ENCODE measurements around the gene CEP19. TPM values are rescaled to one million over a fixed set of nuclear protein-coding genes. Genes with fewer than 3 reads are reported as not detected.

Gene CEP19
- total and polyA plus RNA-seq, 2 of the 8 experiments (the other 6 are each of a cell fraction or from before 2014, with no cell fraction given): 0.95 to 1.6 TPM

DNA sequence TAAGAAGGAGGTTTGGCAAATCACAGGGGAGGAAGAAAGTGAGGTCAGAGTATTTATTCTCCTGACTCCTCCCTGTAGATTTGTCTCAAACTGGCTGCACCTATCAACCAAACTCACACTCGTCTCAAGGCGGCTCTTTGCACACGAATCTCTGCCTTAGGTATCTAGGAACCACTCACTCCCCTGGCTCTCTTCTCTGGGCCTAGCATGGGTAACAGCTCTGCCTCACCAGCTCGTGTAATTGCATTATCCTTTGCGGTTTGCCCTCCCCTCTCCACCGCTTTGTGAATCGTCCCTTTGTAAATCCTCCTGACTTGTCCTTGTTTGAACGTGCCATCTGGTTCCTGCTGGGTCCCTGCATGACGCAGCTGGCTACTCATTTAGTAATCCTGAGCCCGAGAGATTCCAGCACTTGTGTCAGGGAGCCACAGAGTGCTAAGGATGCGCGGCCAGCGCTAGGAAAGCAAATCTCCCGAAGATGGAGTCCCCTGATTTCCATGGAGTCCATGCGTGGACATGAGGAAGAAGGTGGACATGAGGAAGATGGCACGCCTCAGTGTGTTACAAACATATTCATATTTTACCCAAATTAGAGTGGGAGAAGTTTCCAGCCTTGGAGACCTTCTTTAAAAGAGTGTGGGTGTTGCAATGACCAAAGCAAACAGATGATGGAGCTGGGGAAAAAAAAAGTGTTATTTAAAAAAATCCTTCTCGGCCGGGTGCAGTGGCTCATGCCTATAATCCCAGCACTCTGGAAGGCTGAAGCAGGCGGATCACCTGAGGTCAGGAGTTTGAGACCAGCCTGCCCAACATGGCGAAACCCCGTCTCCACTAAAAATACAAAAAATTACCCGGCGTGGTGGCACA lies 45.8 kb downstream of the CEP19 start (continued):
- TF ChIP-seq, protein P1, sequence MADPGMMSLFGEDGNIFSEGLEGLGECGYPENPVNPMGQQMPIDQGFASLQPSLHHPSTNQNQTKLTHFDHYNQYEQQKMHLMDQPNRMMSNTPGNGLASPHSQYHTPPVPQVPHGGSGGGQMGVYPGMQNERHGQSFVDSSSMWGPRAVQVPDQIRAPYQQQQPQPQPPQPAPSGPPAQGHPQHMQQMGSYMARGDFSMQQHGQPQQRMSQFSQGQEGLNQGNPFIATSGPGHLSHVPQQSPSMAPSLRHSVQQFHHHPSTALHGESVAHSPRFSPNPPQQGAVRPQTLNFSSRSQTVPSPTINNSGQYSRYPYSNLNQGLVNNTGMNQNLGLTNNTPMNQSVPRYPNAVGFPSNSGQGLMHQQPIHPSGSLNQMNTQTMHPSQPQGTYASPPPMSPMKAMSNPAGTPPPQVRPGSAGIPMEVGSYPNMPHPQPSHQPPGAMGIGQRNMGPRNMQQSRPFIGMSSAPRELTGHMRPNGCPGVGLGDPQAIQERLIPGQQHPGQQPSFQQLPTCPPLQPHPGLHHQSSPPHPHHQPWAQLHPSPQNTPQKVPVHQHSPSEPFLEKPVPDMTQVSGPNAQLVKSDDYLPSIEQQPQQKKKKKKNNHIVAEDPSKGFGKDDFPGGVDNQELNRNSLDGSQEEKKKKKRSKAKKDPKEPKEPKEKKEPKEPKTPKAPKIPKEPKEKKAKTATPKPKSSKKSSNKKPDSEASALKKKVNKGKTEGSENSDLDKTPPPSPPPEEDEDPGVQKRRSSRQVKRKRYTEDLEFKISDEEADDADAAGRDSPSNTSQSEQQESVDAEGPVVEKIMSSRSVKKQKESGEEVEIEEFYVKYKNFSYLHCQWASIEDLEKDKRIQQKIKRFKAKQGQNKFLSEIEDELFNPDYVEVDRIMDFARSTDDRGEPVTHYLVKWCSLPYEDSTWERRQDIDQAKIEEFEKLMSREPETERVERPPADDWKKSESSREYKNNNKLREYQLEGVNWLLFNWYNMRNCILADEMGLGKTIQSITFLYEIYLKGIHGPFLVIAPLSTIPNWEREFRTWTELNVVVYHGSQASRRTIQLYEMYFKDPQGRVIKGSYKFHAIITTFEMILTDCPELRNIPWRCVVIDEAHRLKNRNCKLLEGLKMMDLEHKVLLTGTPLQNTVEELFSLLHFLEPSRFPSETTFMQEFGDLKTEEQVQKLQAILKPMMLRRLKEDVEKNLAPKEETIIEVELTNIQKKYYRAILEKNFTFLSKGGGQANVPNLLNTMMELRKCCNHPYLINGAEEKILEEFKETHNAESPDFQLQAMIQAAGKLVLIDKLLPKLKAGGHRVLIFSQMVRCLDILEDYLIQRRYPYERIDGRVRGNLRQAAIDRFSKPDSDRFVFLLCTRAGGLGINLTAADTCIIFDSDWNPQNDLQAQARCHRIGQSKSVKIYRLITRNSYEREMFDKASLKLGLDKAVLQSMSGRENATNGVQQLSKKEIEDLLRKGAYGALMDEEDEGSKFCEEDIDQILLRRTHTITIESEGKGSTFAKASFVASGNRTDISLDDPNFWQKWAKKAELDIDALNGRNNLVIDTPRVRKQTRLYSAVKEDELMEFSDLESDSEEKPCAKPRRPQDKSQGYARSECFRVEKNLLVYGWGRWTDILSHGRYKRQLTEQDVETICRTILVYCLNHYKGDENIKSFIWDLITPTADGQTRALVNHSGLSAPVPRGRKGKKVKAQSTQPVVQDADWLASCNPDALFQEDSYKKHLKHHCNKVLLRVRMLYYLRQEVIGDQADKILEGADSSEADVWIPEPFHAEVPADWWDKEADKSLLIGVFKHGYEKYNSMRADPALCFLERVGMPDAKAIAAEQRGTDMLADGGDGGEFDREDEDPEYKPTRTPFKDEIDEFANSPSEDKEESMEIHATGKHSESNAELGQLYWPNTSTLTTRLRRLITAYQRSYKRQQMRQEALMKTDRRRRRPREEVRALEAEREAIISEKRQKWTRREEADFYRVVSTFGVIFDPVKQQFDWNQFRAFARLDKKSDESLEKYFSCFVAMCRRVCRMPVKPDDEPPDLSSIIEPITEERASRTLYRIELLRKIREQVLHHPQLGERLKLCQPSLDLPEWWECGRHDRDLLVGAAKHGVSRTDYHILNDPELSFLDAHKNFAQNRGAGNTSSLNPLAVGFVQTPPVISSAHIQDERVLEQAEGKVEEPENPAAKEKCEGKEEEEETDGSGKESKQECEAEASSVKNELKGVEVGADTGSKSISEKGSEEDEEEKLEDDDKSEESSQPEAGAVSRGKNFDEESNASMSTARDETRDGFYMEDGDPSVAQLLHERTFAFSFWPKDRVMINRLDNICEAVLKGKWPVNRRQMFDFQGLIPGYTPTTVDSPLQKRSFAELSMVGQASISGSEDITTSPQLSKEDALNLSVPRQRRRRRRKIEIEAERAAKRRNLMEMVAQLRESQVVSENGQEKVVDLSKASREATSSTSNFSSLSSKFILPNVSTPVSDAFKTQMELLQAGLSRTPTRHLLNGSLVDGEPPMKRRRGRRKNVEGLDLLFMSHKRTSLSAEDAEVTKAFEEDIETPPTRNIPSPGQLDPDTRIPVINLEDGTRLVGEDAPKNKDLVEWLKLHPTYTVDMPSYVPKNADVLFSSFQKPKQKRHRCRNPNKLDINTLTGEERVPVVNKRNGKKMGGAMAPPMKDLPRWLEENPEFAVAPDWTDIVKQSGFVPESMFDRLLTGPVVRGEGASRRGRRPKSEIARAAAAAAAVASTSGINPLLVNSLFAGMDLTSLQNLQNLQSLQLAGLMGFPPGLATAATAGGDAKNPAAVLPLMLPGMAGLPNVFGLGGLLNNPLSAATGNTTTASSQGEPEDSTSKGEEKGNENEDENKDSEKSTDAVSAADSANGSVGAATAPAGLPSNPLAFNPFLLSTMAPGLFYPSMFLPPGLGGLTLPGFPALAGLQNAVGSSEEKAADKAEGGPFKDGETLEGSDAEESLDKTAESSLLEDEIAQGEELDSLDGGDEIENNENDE (IDR thresholded peaks at IDR 0.05; ENCODE audit: insufficient replicate concordance, low read length): no peak
- no peak for TF ChIP-seq MAFK (IDR thresholded peaks at IDR 0.05; ENCODE audit: low read depth, low read length)
- no peak for TF ChIP-seq RXRA (IDR thresholded peaks at IDR 0.05; ENCODE audit: insufficient read depth, low read depth, low read length)
- TF ChIP-seq SP2 (IDR thresholded peaks at IDR 0.05; ENCODE audit: low read length): no peak
- no peak for TF ChIP-seq EZH2 (IDR thresholded peaks at IDR 0.05; ENCODE audit: low read depth, low read length, severe bottlenecking)
- TF ChIP-seq YY1 (IDR thresholded peaks at IDR 0.05; ENCODE audit: low read depth, low read length): peak; percentile 51; the same call in 1 of the 2 replicates
- no peak for TF ChIP-seq CHD2 (IDR thresholded peaks at IDR 0.05; ENCODE audit: low read length)
- no peak for TF ChIP-seq CHD1 (IDR thresholded peaks at IDR 0.05; ENCODE audit: low read depth, low read length)
